ENCODE results near the gene GNAS. TPM values are rescaled to one million over a fixed set of nuclear protein-coding genes. Genes with fewer than 3 reads are reported as not detected.

The GNAS gene
- total and polyA plus RNA-seq, 7 donors = 700 to 1,905 (median 1,386) TPM

GRCh38 chr20:58871533-58872102 is 19.1 kb downstream of the GNAS start:
- Histone ChIP-seq H3K27ac (no peak overlapping the region), H3K4me3 (no peak overlapping the region)
- ATAC-seq = peak in 1 of 4 donors; percentile 54

GRCh38 chr20:58874469-58874868 is 22.0 kb downstream of the GNAS start:
- Histone ChIP-seq H3K27ac (no peak overlapping the region), H3K9me3 (no peaks in the 10 kb centered on the region), H3K36me3 (ENCODE audit: insufficient read depth in 1 of 2, low read depth in 1 of 2) (no peaks in the 10 kb centered on the region), H3K4me1 (no peaks in the 10 kb centered on the region), H3K27me3 (ENCODE audit: insufficient read depth in 3 of 3, low read length in 2 of 3) (no peaks in the 10 kb centered on the region), H3K4me3 (no peak overlapping the region)
- WGBS, 3 donors = 94 to 100% (median 98%) methylated on average over 1 of the region's 1 CpG
- intact Hi-C loops (cut with DNase I) = loop anchor here (5.0 to 10.0 kb wide), 3 partner anchors 210 to 533 kb away; no protein-coding TSS in a partner anchor
- DNase-seq = no peak
- no peak for ATAC-seq
- TF ChIP-seq, protein P1, sequence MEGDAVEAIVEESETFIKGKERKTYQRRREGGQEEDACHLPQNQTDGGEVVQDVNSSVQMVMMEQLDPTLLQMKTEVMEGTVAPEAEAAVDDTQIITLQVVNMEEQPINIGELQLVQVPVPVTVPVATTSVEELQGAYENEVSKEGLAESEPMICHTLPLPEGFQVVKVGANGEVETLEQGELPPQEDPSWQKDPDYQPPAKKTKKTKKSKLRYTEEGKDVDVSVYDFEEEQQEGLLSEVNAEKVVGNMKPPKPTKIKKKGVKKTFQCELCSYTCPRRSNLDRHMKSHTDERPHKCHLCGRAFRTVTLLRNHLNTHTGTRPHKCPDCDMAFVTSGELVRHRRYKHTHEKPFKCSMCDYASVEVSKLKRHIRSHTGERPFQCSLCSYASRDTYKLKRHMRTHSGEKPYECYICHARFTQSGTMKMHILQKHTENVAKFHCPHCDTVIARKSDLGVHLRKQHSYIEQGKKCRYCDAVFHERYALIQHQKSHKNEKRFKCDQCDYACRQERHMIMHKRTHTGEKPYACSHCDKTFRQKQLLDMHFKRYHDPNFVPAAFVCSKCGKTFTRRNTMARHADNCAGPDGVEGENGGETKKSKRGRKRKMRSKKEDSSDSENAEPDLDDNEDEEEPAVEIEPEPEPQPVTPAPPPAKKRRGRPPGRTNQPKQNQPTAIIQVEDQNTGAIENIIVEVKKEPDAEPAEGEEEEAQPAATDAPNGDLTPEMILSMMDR (IDR thresholded peaks at IDR 0.05) = no peak

More at GRCh38 chr20:58871533-58872102, 19.1 kb downstream of the GNAS start:
- intact Hi-C loops (cut with DNase I) = loop anchor here (2.0 to 10.0 kb wide), 5 partner anchors 213 to 536 kb away; no protein-coding TSS in a partner anchor
- 62 to 78% (median 67%) methylated on average over 8 of the region's 8 CpGs for WGBS, 3 donors
- Histone ChIP-seq H3K27me3 (ENCODE audit: insufficient read depth in 3 of 3, low read length in 2 of 3) (no peaks in the 10 kb centered on the region), H3K36me3 (ENCODE audit: insufficient read depth in 1 of 2, low read depth in 1 of 2) (no peaks in the 10 kb centered on the region), H3K4me1 (no peaks in the 10 kb centered on the region), H3K9me3 (no peaks in the 10 kb centered on the region)
- no peak for DNase-seq
- TF ChIP-seq, protein P1 (IDR thresholded peaks at IDR 0.05) = no peak

DNA sequence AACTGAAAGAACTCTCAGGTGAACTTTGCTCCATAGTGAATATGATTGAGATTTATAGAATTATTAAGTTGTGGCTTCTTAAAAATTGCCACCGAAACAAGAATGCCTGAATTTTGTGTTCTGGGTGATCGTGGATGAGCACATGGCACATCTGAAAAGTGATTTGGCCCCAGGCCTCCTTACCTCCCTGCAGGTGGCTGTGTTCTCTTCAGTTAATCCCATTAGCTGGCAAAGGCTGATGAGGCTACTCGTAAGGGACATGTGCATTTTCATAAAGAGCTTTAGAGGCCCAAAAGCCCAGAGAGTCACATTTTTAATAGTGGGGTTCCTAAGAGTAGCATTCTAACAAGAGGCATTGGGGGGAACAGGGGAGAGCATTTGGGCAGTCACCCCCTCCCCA is 22.6 kb downstream of the GNAS start:
- Histone ChIP-seq H3K27ac (no peak overlapping the region), H3K27me3 (ENCODE audit: insufficient read depth in 3 of 3, low read length in 2 of 3) (no peaks in the 10 kb centered on the region), H3K4me3 (no peak overlapping the region), H3K9me3 (no peaks in the 10 kb centered on the region), H3K4me1 (no peaks in the 10 kb centered on the region), H3K36me3 (ENCODE audit: insufficient read depth in 1 of 2, low read depth in 1 of 2) (no peaks in the 10 kb centered on the region)
- ATAC-seq (no peak), DNase-seq (no peak)
- WGBS, 3 donors = 71 to 89% (median 79%) methylated on average over 3 of the region's 3 CpGs
- TF ChIP-seq, protein P1 (IDR thresholded peaks at IDR 0.05) = no peak
- intact Hi-C loops (cut with DNase I) = loop anchor here in 1 of 2 donors (10.0 kb wide), 1 partner anchor 210 kb away; no protein-coding TSS in a partner anchor

GRCh38 chr20:58875541-58876134 is 23.1 kb downstream of the GNAS start:
- DNase-seq (no peak), ATAC-seq (no peak)
- 63 to 76% (median 72%) methylated on average over 12 of the region's 12 CpGs for WGBS, 3 donors
- Histone ChIP-seq H3K9me3 (no peaks in the 10 kb centered on the region), H3K27me3 (ENCODE audit: insufficient read depth in 3 of 3, low read length in 2 of 3) (no peaks in the 10 kb centered on the region), H3K4me3 (no peak overlapping the region), H3K36me3 (ENCODE audit: insufficient read depth in 1 of 2, low read depth in 1 of 2) (no peaks in the 10 kb centered on the region), H3K27ac (no peak overlapping the region), H3K4me1 (no peaks in the 10 kb centered on the region)
- intact Hi-C loops (cut with DNase I) = loop anchor here in 1 of 2 donors (10.0 kb wide), 1 partner anchor 209 kb away; no protein-coding TSS in a partner anchor
- TF ChIP-seq, protein P1 (IDR thresholded peaks at IDR 0.05) = no peak

Data from psoas muscle (tissue), 8 donors.